Anterior cingulate cortex (tissue), 58 donors: ENCODE results near the gene ZNF580.
A peak's percentile ranks its signal among the peaks of the same experiment; 100 is the strongest.

Experiments used
- DNase-seq, 58 donors: peaks; one replicate each; lab custom pipeline; 2025; lab: John Stamatoyannopoulos, UW

Gene ZNF580

GRCh38 chr19:55656988-55657747 lies 16.4 kb downstream of the ZNF580 start:
- no peak for DNase-seq

DNA sequence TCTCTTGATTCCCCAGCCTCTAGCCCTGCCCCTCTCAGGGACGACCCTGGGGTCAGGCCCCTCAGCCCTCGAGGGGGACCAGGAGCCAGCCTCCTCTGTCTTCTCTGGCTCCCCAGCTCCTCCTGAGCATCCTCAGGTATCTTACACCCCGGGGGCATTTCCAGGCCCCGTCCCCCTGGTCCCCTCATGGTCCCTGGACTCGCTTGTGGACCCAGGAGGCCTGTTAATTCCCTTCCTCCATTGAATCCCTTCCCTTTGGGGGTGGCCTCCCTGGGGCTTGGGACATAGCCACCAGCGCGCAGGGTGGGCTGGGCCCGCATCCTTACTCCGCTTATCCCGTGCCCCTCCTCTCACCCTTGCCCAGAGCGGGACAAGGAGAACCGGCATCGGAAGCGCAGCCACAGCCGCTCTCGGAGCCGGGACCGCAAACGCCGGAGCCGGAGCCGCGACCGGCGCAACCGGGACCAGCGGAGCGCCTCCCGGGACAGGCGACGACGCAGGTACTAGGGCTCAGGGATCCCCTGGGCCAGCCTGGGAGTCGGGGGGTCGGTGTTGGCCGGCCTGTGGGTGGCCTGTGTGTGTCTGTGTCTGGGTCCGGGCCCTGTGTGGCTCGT lies 18.2 kb downstream of the ZNF580 start:
- DNase-seq, result no peak

DNA sequence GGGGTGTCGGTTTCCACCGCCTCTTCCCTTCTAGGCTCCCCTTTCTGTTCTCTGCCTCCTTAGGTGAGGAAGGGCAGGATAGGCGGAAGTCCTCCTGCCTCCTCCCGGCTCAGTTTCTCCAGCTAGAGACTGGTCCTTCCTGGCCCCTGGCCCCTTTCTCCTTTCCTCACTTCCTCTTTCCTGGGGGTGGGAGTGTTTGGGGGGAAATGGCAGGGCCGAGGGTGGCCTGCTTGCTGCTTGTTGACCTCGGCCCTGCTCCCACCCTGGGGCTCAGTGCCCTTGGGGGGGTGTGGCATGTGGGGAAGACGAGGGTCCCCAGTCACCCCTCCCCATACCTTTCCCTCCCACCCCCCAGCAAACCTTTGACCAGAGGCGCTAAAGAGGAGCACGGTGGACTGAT lies 19.0 kb downstream of the ZNF580 start:
- DNase-seq, result no peak

- DNase-seq, result no peak
These were observed 19.6 kb downstream of the ZNF580 start for GRCh38 chr19:55660404-55660803.

GRCh38 chr19:55660991-55661390 lies 20.2 kb downstream of the ZNF580 start:
- DNase-seq, result no peak

DNA sequence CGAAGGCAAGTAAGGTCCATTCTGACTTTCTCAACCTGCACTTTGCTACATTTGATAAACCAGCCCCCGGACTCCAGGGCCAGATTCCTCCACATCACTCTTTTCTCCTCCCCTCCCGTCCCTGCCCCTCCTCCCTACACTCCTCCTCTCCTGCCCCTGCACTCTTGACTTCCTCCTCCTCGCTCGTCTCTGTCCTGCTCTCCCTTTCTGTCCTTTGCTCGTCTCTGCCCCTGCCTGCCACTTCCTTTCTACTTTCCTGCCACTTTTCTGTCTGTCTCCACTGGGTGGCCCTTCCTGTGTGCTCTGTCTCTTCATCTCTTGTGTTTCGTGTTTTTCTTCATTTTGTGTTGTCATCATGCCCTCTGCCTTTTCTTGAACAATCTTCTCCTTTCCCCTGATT lies 21.0 kb downstream of the ZNF580 start:
- DNase-seq, result no peak

DNA sequence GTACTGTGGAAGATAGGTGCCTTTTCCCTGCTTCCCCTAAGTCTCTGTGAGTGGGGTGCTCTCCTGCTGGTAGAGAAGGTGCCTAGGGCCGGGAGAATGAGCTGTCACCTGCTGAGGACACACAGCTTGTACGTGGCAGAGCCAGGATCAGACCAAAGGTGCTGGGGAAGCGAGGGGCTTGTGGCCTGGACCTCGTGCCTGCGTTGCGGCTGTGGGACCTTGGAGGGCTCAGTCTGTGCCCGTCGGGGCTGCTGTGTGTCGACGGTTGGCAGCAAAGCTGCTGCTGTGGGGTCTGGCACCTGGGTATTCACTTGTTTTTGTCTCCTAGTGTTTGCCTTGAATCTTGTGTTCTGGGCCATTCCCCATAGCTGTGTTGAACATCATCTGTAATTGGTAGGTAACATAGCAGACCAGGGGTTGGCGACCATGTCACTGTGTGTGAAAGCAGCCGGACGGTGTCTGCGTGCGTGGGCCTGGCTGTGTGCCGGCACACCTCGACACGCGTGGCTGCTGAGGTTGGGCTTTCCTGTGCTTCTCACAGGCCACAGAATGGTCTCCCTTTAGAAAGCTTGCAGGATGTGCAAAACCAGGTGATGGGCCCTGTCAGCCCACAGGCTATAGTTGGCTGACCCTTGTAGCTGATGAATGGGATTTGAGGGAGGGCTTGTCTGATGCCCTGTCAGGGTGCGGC lies 23.2 kb downstream of the ZNF580 start:
- no peak for DNase-seq

DNA sequence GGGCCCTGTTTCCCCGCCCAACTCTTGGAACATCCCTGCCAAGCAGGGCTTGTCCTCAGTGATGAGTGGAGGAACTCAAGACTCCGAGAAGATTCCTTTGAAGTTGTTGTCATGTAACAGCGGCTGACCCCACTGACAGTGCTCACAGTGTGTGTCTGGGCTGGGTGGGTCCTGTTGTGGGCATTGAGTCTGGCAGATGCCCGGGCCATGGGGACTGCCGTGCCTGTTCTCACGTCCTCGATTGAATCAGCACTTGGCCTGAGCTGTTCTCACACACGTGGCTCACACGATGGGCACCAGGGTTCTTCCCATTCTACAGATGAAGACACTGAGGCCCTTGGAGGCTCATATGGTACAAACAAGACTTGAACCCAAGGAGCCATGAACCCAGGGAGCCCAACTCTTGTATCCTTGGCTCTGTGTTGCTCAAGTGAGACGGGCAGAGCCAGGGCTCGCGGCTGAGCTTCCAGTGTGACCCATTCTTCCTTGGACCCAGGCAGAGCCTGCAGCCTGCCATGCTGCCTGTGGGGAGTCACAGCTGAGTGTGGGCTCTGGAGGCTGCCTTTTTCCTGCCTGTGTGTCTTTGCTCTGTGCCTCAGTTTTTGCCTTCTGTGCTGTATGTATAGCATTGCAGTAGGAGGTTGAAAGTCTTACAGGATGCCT lies 25.7 kb downstream of the ZNF580 start:
- DNase-seq, result no peak

- DNase-seq, result no peak
These were observed 26.2 kb downstream of the ZNF580 start for GRCh38 chr19:55667006-55667381.

GRCh38 chr19:55667511-55667910 lies 26.7 kb downstream of the ZNF580 start:
- DNase-seq, result no peak

DNA sequence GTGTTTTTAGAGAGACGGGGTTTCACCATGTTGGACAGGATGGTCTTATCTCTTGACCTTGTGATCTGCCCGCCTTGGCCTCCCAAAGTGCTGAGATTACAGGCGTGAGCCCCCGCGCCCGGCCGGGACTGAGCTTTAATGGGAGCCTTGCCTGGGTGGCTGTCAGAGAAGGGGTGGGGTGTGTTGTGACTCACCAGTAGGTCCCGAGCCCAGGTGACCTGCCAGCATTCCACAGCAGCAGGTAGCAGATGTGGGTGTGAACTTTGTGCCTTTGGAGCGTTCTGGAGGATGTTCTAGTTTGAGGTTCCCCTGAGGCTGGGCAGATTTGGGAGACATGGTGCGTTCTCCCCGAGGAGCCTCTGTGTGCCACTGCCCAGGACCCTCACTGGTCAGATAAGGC lies 27.2 kb downstream of the ZNF580 start:
- DNase-seq, result peak in 1 of 58 donors; percentile 30

DNA sequence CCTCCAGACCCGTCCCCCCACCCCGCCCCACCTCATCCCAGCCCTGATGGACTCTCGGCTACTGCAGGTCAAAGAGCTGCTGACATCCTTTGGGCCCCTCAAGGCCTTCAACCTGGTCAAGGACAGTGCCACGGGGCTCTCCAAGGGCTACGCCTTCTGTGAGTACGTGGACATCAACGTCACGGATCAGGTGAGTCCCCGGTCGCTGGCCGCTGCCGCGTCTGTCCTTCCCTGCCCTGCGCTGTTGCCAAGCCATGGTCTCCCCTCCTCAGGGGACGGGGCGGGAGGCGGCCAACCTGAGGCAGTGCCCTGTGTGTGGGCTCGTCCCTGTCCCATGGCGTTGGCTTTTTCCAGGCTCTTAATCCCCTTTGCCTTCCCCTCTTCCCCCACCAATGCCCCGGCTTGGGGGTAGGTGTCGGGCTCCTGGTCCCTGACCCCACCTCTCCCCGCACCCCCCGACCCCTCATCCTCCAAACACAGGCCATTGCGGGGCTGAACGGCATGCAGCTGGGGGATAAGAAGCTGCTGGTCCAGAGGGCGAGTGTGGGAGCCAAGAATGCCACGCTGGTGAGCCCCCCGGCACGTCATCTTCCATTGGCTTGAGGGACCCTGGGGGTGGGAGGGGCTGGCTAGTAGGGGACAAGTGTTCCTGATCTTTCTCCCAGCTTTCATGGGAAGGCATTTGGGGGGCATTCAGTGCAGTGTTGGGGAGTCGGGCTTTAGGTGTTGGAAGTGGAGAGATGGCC lies 28.0 kb downstream of the ZNF580 start:
- DNase-seq, result no peak

GRCh38 chr19:55669418-55670279 lies 28.8 kb downstream of the ZNF580 start:
- peak in 1 of 58 donors; percentile 43 for DNase-seq

- DNase-seq, result peak in 22 of 58 donors; percentile 2 to 43 (median 15)
These were observed 29.7 kb downstream of the ZNF580 start for GRCh38 chr19:55670280-55671053.

DNA sequence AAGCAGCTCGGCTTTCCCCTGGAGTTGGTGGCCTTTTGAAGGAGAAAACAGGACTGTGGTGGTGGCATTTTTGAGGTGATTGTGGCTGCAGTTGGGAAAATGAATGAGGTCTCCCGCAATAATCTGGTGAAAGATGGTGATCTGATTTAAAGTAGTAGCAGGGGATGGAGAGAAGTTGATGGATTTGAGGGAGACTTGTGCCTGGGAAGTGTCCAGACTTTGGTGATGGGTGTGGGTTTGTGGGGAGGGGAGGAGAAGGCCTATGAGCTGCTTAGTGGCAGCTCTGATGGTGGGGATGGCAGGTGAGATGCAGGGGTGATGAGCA lies 30.2 kb downstream of the ZNF580 start:
- DNase-seq, result no peak

GRCh38 chr19:55672418-55672817 lies 31.6 kb downstream of the ZNF580 start:
- DNase-seq, result no peak

DNA sequence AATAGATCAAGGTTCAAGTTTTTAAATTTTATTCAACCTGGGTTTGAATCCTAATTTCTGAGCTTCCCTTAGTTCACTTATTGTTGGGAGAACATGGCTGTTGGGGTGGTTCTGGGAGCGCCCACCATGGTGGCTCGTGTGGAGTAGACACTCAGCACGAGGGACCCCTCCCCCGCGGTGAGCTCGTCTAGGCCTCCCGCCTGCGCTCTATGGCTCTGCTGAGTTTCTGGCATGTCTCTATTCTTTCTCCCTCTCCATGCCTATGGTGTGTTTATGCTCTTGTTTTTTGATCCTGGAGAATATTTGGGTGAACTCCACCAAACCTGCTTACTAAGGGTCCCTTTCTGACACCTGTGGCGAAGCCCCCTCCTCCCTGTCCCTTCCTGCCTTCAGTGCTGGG lies 32.7 kb downstream of the ZNF580 start:
- no peak for DNase-seq

GRCh38 chr19:55673889-55674288 lies 33.1 kb downstream of the ZNF580 start:
- DNase-seq, result no peak

DNA sequence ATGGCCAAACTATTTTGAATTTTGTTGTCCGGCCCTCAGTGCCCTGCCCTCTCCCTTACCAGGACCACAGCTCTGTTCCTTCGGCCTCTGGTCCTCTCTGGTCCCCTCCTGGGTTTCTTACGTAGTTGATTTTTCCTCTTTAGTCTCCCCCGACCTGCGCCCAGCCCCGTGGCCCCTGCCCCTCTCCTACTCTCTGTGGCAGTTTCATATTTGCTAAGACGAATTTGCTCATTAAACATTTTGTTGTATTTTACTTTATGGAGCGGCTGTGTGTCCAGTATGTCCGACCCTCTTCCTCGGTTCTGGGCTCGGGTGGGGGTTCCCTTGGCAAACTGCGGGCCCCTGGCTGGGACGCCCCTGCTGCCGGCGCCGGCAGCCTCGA lies 33.6 kb downstream of the ZNF580 start:
- DNase-seq, result no peak
